Measurements from ENCODE around the gene RNASE11. TPM values are rescaled to one million over a fixed set of nuclear protein-coding genes. Genes with fewer than 3 reads are reported as not detected.

The RNASE11 gene
- total and polyA plus RNA-seq, 7 donors = not detected

- H3K27me3 ChIP-seq = no peaks in the 10 kb centered on the region
- H3K4me3 ChIP-seq = no peak overlapping the region
- intact Hi-C loops (cut with DNase I) = no loop called here
- no peaks in the 10 kb centered on the region for H3K4me1 ChIP-seq
- no peaks in the 10 kb centered on the region for H3K9me3 ChIP-seq
- no peak overlapping the region for H3K27ac ChIP-seq
- no peaks in the 10 kb centered on the region for H3K36me3 ChIP-seq
- TF ChIP-seq POLR2AphosphoS5 (IDR thresholded peaks at IDR 0.05) = no peak
- TF ChIP-seq CTCF (IDR thresholded peaks at IDR 0.05) = no peak
- TF ChIP-seq EP300 (IDR thresholded peaks at IDR 0.05) = no peak
- TF ChIP-seq POLR2A (IDR thresholded peaks at IDR 0.05) = no peak
- DNase-seq = no peak
Observed at GRCh38 chr14:20553024-20553423, 34.8 kb downstream of the RNASE11 start.

GRCh38 chr14:20551606-20552005 lies 36.2 kb downstream of the RNASE11 start:
- Histone ChIP-seq H3K27me3 (no peaks in the 10 kb centered on the region), H3K9me3 (no peaks in the 10 kb centered on the region), H3K4me1 (no peaks in the 10 kb centered on the region), H3K4me3 (no peak overlapping the region), H3K27ac (no peak overlapping the region), H3K36me3 (no peaks in the 10 kb centered on the region)
- intact Hi-C loops (cut with DNase I) = no loop called here
- DNase-seq = no peak
- TF ChIP-seq POLR2AphosphoS5 (IDR thresholded peaks at IDR 0.05) (no peak), CTCF (IDR thresholded peaks at IDR 0.05) (no peak), POLR2A (IDR thresholded peaks at IDR 0.05) (no peak), EP300 (IDR thresholded peaks at IDR 0.05) (no peak)
- WGBS, 2 donors = 92 to 96% methylated on average over 3 of the region's 3 CpGs

GRCh38 chr14:20550926-20551325 lies 36.9 kb downstream of the RNASE11 start:
- Histone ChIP-seq H3K36me3 (no peaks in the 10 kb centered on the region), H3K4me1 (no peaks in the 10 kb centered on the region), H3K4me3 (no peak overlapping the region), H3K27me3 (no peaks in the 10 kb centered on the region), H3K9me3 (no peaks in the 10 kb centered on the region), H3K27ac (no peak overlapping the region)
- 94 to 96% methylated on average over 2 of the region's 2 CpGs for WGBS, 2 donors
- intact Hi-C loops (cut with DNase I) = no loop called here
- DNase-seq = no peak
- TF ChIP-seq EP300 (IDR thresholded peaks at IDR 0.05) (no peak), POLR2A (IDR thresholded peaks at IDR 0.05) (no peak), POLR2AphosphoS5 (IDR thresholded peaks at IDR 0.05) (no peak), CTCF (IDR thresholded peaks at IDR 0.05) (no peak)

- Histone ChIP-seq H3K27me3 (no peaks in the 10 kb centered on the region), H3K27ac (no peak overlapping the region), H3K4me1 (no peaks in the 10 kb centered on the region), H3K36me3 (no peaks in the 10 kb centered on the region), H3K9me3 (no peaks in the 10 kb centered on the region), H3K4me3 (no peak overlapping the region)
- intact Hi-C loops (cut with DNase I) = no loop called here
- no peak for DNase-seq
- WGBS, 2 donors = 90 to 93% methylated on average over 10 of the region's 10 CpGs
- TF ChIP-seq EP300 (IDR thresholded peaks at IDR 0.05) (no peak), POLR2A (IDR thresholded peaks at IDR 0.05) (no peak), POLR2AphosphoS5 (IDR thresholded peaks at IDR 0.05) (no peak), CTCF (IDR thresholded peaks at IDR 0.05) (no peak)
Observed at GRCh38 chr14:20548414-20549158, 39.2 kb downstream of the RNASE11 start.

- Histone ChIP-seq H3K27ac (no peak overlapping the region), H3K4me3 (no peak overlapping the region), H3K27me3 (no peaks in the 10 kb centered on the region), H3K4me1 (no peaks in the 10 kb centered on the region), H3K9me3 (no peaks in the 10 kb centered on the region), H3K36me3 (no peaks in the 10 kb centered on the region)
- intact Hi-C loops (cut with DNase I) = no loop called here
- TF ChIP-seq EP300 (IDR thresholded peaks at IDR 0.05) (no peak), POLR2AphosphoS5 (IDR thresholded peaks at IDR 0.05) (no peak), POLR2A (IDR thresholded peaks at IDR 0.05) (no peak), CTCF (IDR thresholded peaks at IDR 0.05) (no peak)
- no peak for DNase-seq
- 65 to 68% methylated on average over 3 of the region's 3 CpGs for WGBS, 2 donors
Observed at GRCh38 chr14:20546877-20547276, 40.9 kb downstream of the RNASE11 start.
